HUES64 (cell line): ENCODE measurements around the gene YJEFN3.

Experiments used
- H3K27ac ChIP-seq: 2 replicates; pipeline ENCODE4 v1.7.0; 2013; ENCODE audit warnings: low read depth, low read length, inconsistent platforms
- H3K27me3 ChIP-seq: 2 replicates; pipeline ENCODE4 v1.6.1; 2013; ENCODE audit warnings: mild to moderate bottlenecking, low read length; ENCODE audit not compliant: insufficient read depth
- H3K36me3 ChIP-seq: 2 replicates; pipeline ENCODE4 v1.6.1; 2013; ENCODE audit warnings: mild to moderate bottlenecking, low read length; ENCODE audit not compliant: insufficient read depth
- H3K4me1 ChIP-seq: 2 replicates; pipeline ENCODE4 v1.6.1; 2013; ENCODE audit warnings: mild to moderate bottlenecking, low read length, moderate library complexity; ENCODE audit not compliant: insufficient read depth
- H3K4me3 ChIP-seq: 2 replicates; pipeline ENCODE4 v1.5.1; 2013; ENCODE audit warnings: mild to moderate bottlenecking, low read length, moderate library complexity
- H3K9ac ChIP-seq: 2 replicates; pipeline ENCODE4 v1.6.1; 2013; ENCODE audit warnings: mild to moderate bottlenecking, low read depth, low read length
- H3K9me3 ChIP-seq: 2 replicates; pipeline ENCODE4 v1.6.1; 2013; ENCODE audit warnings: low read depth, low read length; ENCODE audit not compliant: insufficient read depth
- WGBS: fragments of 150-250, 120-280 bp; methylation state at CpG from one replicate; pipeline ENCODE4 v1.1.7; 2013; ENCODE audit warnings: missing lambda C conversion rate; 5-methylcytosine and 5-hydroxymethylcytosine counted together

The YJEFN3 gene

DNA sequence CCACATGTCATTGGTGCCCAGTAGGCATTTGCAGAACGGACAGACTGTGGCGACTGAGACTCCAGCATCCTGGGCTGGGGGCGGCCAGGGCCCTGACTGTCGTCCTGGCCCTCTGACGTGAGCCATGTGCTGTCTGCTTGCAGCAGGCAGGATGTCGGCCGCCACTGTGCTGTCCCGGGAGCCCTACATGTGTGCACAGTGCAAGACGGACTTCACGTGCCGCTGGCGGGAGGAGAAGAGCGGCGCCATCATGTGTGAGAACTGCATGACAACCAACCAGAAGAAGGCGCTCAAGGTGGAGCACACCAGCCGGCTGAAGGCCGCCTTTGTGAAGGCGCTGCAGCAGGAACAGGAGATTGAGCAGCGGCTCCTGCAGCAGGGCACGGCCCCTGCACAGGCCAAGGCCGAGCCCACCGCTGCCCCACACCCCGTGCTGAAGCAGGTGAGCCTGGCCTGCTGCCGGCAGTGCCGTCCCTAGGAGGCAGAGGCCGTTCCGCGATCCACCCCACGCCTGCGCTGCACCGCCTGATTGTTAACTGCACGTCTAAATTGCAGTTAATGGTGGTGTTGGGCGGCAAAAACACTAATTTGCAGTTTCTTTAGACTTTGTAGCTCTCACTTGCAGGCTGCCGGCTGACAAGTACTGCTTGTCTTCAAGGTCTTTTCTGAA is 27.6 kb upstream of the YJEFN3 start:
- WGBS: 94% methylated on average over 34 of the region's 34 CpGs

DNA sequence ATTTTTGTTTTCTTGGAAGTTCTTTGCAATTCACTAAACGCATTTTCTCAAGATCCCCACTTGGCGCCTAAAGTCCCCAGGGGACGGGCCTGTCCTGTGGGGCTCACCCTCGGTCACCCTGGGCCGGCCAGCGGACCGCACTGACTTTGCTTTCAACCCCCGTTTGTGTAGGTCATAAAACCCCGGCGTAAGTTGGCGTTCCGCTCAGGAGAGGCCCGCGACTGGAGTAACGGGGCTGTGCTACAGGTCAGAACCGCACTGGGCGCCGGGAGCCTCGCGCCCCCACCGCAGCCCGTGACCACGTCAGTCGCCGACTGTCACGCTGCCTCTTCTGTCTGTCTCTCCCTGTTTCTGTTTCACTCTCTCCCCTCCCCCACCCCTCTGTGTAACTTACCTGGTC is 26.9 kb upstream of the YJEFN3 start:
- Histone ChIP-seq H3K9ac (no peak overlapping the region), H3K4me3 (no peak overlapping the region), H3K4me1 (no peaks in the 10 kb centered on the region), H3K36me3 (peaks cover 100% of the 10 kb centered on the region), H3K27me3 (no peaks in the 10 kb centered on the region), H3K27ac (no peak overlapping the region), H3K9me3 (no peaks in the 10 kb centered on the region)
- WGBS: 96% methylated on average over 26 of the region's 26 CpGs

More for the DNA sequence above, 27.6 kb upstream of the YJEFN3 start:
- H3K9me3 ChIP-seq: no peaks in the 10 kb centered on the region
- H3K36me3 ChIP-seq: peaks cover 100% of the 10 kb centered on the region
- no peaks in the 10 kb centered on the region for H3K4me1 ChIP-seq
- H3K27me3 ChIP-seq: no peaks in the 10 kb centered on the region
- H3K4me3 ChIP-seq: no peak overlapping the region
- no peak overlapping the region for H3K27ac ChIP-seq
- no peak overlapping the region for H3K9ac ChIP-seq

DNA sequence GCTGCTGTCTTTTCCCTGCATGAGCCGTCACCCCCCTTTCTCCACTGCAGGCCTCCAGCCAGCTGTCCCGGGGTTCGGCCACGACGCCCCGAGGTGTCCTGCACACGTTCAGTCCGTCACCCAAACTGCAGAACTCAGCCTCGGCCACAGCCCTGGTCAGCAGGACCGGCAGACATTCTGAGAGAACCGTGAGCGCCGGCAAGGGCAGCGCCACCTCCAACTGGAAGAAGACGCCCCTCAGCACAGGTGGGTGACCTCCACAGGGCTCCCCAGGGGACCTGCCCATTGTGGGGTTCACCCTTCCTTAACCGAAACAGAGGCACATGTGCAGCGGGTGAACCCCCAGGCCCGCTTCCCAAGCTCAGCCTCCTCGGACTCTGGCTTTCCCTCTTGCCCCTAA is 26.4 kb upstream of the YJEFN3 start:
- H3K27me3 ChIP-seq: no peaks in the 10 kb centered on the region
- 97% methylated on average over 19 of the region's 19 CpGs for WGBS
- H3K4me1 ChIP-seq: no peaks in the 10 kb centered on the region
- H3K9me3 ChIP-seq: no peaks in the 10 kb centered on the region
- H3K27ac ChIP-seq: no peak overlapping the region
- H3K4me3 ChIP-seq: no peak overlapping the region
- H3K9ac ChIP-seq: no peak overlapping the region
- H3K36me3 ChIP-seq: peaks cover 100% of the 10 kb centered on the region

- H3K4me3 ChIP-seq: no peak overlapping the region
- 95% methylated on average over 18 of the region's 18 CpGs for WGBS
- no peak overlapping the region for H3K27ac ChIP-seq
- H3K27me3 ChIP-seq: no peaks in the 10 kb centered on the region
- no peak overlapping the region for H3K9ac ChIP-seq
- peaks cover 98% of the 10 kb centered on the region for H3K36me3 ChIP-seq
- H3K4me1 ChIP-seq: no peaks in the 10 kb centered on the region
- no peaks in the 10 kb centered on the region for H3K9me3 ChIP-seq
Measured at GRCh38 chr19:19502808-19503602, 25.7 kb upstream of the YJEFN3 start.

GRCh38 chr19:19504754-19505668 is 23.7 kb upstream of the YJEFN3 start:
- H3K4me1 ChIP-seq: no peaks in the 10 kb centered on the region
- 95% methylated on average over 23 of the region's 23 CpGs for WGBS
- H3K9me3 ChIP-seq: no peaks in the 10 kb centered on the region
- H3K27me3 ChIP-seq: no peaks in the 10 kb centered on the region
- no peak overlapping the region for H3K9ac ChIP-seq
- H3K4me3 ChIP-seq: no peak overlapping the region
- H3K36me3 ChIP-seq: peaks cover 78% of the 10 kb centered on the region
- no peak overlapping the region for H3K27ac ChIP-seq

DNA sequence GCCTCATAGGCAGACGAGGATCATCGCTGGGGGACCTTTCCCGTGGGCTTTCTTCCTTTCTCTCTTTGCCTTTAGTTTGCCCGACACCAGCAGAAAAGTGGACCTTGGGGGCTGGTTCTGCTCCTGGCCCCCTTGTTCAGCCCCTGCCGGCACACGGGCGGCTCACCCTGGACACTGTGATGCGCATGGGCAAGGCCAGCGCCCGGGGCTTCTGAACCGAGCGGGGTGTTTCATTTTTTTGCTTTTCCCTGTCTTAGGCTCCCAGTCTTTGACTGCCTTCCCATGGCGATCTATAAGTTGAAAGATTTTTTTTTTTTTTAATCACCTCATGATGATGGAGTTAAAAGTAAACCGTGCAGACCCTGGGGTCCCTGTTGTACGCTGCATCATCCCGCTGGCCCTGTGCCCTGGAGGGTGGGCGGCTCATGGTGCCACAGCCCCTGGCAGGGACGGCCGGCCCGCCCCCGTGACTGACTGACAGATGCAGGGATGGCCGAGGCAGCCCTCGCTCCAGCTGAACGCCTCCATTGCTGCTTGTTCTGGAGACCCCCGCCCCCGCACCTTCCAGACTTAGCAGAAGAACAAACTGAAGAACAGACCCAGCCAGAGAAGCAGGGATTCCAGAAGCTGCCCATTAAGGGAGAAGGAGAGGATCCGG is 22.9 kb upstream of the YJEFN3 start:
- Histone ChIP-seq H3K9ac (no peak overlapping the region), H3K4me1 (no peaks in the 10 kb centered on the region), H3K4me3 (no peak overlapping the region), H3K36me3 (peaks cover 71% of the 10 kb centered on the region), H3K27me3 (no peaks in the 10 kb centered on the region), H3K27ac (no peak overlapping the region), H3K9me3 (no peaks in the 10 kb centered on the region)
- 96% methylated on average over 26 of the region's 27 CpGs for WGBS

DNA sequence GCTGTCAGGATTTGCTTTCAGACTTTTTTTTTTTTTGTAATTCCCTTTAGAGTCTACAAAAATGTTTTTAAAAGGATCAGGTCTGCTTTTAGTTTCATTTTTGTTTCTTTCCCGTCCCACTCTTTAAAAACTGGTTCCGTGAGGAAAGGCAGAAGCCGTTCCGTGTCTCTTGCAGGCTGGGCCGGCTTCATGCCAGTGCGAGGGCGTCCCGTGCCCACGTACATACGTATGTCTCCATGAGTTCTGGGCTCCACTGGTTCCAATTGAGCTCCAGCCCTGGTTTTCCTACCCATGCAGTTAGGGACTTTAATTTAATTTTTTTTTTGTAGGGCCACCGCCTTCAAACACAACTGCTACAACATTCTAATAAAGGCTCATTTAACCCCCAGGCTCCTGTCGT is 22.1 kb upstream of the YJEFN3 start:
- Histone ChIP-seq H3K27me3 (no peaks in the 10 kb centered on the region), H3K4me1 (no peaks in the 10 kb centered on the region), H3K36me3 (peaks cover 63% of the 10 kb centered on the region), H3K9ac (no peak overlapping the region), H3K4me3 (no peak overlapping the region), H3K27ac (no peak overlapping the region), H3K9me3 (no peaks in the 10 kb centered on the region)
- WGBS: 97% methylated on average over 12 of the region's 12 CpGs

- WGBS: 90% methylated on average over 8 of the region's 8 CpGs
- H3K4me1 ChIP-seq: no peaks in the 10 kb centered on the region
- H3K36me3 ChIP-seq: peaks cover 55% of the 10 kb centered on the region
Measured at GRCh38 chr19:19507354-19507753, 21.4 kb upstream of the YJEFN3 start.

DNA sequence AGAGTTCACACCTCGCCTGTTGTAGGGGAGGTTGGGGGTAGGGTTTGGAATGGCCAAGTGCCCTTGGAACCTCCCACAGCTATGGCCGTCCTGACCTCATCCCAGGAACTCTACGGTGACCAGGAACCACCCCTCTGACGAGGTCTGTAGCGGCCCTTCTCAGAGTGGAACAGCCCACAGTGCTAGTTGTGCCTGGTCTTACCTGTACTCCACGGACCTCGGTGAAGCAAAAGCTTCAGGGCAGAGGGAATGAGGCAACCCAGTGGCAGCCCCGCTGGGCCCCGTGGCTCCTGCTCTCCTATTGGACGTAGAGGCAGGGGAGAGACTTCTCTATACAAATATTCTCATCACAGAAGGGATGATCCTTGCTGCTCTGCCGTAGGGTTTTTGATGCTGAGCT is 20.5 kb upstream of the YJEFN3 start:
- no peak overlapping the region for H3K9ac ChIP-seq
- H3K36me3 ChIP-seq: peaks cover 46% of the 10 kb centered on the region
- WGBS: 93% methylated on average over 11 of the region's 11 CpGs

More at GRCh38 chr19:19507354-19507753, 21.4 kb upstream of the YJEFN3 start:
- Histone ChIP-seq H3K27ac (no peak overlapping the region), H3K9ac (no peak overlapping the region), H3K27me3 (no peaks in the 10 kb centered on the region), H3K4me3 (no peak overlapping the region), H3K9me3 (no peaks in the 10 kb centered on the region)

GRCh38 chr19:19510432-19510831 is 18.3 kb upstream of the YJEFN3 start:
- no peak overlapping the region for H3K27ac ChIP-seq
- no peaks in the 10 kb centered on the region for H3K4me1 ChIP-seq
- 61% methylated on average over 6 of the region's 6 CpGs for whole genome bisulfite sequencing
- no peak overlapping the region for H3K9ac ChIP-seq
- no peaks in the 10 kb centered on the region for H3K27me3 ChIP-seq
- peaks cover 24% of the 10 kb centered on the region for H3K36me3 ChIP-seq
- H3K9me3 ChIP-seq: no peaks in the 10 kb centered on the region
- no peak overlapping the region for H3K4me3 ChIP-seq

More for the DNA sequence above, 20.5 kb upstream of the YJEFN3 start:
- no peaks in the 10 kb centered on the region for H3K4me1 ChIP-seq
- H3K27me3 ChIP-seq: no peaks in the 10 kb centered on the region
- no peak overlapping the region; the same call in 1 of the 2 replicates for H3K27ac ChIP-seq
- no peak overlapping the region for H3K4me3 ChIP-seq
- H3K9me3 ChIP-seq: no peaks in the 10 kb centered on the region
